Measurements from ENCODE around the gene VWC2L.

VWC2L gene

DNA sequence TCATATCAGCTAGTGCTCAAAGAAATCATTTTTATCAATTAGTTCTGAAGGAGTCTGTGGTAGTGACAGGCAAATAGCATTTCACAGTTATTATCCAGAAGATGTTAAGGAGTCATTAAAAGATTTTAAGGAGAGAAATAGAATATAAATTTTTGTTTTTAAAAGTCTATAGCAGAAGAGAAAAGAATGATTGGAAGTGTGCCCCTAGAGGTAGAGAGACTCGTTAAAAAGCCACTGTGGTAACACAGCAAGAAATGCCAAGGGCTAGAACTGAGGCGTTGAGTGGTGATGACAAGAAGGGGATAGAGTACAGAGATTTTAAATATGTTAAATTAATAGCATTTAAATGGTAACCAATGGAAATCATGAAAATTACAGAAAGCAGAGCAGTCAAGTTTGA is 78.3 kb downstream of the VWC2L start:
- Mint-ChIP-seq H3K4me3 (no peak overlapping the region), H3K27me3 (no peaks in the 10 kb centered on the region), H3K4me1 (ENCODE audit: low read depth) (no peaks in the 10 kb centered on the region), H3K9me3 (no peaks in the 10 kb centered on the region), H3K36me3 (ENCODE audit: low read depth) (no peaks in the 10 kb centered on the region), H3K27ac (no peak overlapping the region)
- no peak for DNase-seq

DNA sequence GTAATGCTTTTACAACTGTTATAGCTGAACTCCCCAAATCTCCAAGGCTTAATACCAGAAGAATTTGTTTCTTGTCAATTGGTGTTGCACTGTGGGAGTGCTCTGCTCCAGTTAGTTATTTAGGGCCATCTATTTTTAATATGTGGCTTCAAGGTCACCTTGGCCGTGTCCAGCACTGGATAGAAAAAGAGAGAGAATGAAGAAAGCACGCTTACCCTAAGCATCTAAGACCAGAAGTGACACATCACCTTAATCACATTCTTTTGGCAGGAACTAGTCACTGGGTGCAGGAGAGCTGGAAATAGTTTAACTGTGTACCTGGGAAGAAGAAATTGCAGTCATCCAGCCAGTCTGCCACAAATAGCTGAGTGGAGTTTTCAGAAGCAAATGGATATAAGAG is 78.8 kb downstream of the VWC2L start:
- H3K27ac Mint-ChIP-seq = no peak overlapping the region
- H3K36me3 Mint-ChIP-seq (ENCODE audit: low read depth) = no peaks in the 10 kb centered on the region
- DNase-seq = no peak
- H3K4me1 Mint-ChIP-seq (ENCODE audit: low read depth) = no peaks in the 10 kb centered on the region
- no peaks in the 10 kb centered on the region for H3K9me3 Mint-ChIP-seq
- no peaks in the 10 kb centered on the region for H3K27me3 Mint-ChIP-seq
- no peak overlapping the region for H3K4me3 Mint-ChIP-seq

DNA sequence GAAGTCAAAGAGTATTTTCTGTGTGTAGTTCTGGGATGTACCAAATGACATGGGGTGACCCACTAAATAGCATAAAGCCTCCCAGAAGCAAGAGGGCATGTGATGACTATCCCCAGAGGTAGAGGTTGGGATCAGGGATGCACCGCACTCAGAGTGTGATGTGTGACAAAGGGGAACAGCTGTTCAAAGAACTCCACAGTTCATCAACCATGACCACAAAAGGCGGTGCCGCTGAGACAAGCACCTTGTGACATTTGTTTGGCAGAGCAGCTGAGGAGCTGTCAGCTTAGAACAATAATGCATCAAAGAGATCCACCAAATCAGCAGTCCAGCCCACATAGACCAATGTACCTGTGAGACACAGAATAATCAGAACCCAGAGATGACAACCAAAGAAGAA is 81.3 kb downstream of the VWC2L start:
- Mint-ChIP-seq H3K36me3 (ENCODE audit: low read depth) (no peaks in the 10 kb centered on the region), H3K27ac (no peak overlapping the region), H3K27me3 (no peaks in the 10 kb centered on the region)

DNA sequence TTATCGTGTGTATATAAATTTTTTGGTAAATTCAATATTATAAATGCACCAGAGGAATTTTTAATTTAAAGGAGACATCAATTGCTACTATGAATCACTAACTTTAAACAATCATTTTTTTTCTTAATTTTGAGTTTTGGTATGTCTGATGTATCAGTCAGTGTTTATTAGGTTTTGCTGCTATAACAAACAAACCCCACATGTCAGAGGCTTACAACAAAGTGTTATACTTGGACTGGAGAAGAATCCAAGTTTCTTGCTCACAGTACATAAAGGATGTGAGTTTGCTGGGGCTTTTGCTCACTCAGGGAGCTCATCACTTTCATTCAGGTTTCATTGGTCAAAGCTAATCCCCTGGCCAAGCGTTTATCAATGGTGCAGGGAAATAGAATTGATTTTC is 81.8 kb downstream of the VWC2L start:
- Mint-ChIP-seq H3K27me3 (no peaks in the 10 kb centered on the region), H3K9me3 (no peaks in the 10 kb centered on the region), H3K4me1 (ENCODE audit: low read depth) (no peaks in the 10 kb centered on the region), H3K36me3 (ENCODE audit: low read depth) (no peaks in the 10 kb centered on the region), H3K4me3 (no peak overlapping the region), H3K27ac (no peak overlapping the region)
- no peak for DNase-seq

More for the DNA sequence above, 81.3 kb downstream of the VWC2L start:
- DNase-seq = no peak
- Mint-ChIP-seq H3K4me3 (no peak overlapping the region), H3K9me3 (no peaks in the 10 kb centered on the region), H3K4me1 (ENCODE audit: low read depth) (no peaks in the 10 kb centered on the region)

DNA sequence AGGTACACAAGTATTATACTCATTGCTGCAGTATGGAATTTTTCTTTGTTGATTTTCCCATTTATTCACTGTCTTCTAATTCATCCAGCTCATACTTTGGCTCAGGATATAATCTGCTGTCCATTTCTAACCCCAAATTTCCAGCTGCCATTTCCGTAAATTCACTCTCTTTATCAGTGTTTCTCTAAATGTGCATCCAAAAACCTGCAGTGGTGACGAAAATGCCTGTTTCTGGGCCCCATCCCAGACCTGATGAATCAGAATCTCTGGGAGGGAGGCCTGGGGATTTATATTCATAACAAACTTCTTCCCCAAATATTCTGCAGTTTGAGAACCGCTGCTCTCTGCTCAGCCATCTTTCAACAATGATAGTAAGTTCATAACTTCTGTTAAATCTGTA is 86.6 kb downstream of the VWC2L start:
- H3K4me3 Mint-ChIP-seq = no peak overlapping the region
- H3K9me3 Mint-ChIP-seq = no peaks in the 10 kb centered on the region
- H3K36me3 Mint-ChIP-seq (ENCODE audit: low read depth) = no peaks in the 10 kb centered on the region
- no peak overlapping the region for H3K27ac Mint-ChIP-seq
- no peaks in the 10 kb centered on the region for H3K4me1 Mint-ChIP-seq (ENCODE audit: low read depth)
- DNase-seq = no peak
- no peaks in the 10 kb centered on the region for H3K27me3 Mint-ChIP-seq

DNA sequence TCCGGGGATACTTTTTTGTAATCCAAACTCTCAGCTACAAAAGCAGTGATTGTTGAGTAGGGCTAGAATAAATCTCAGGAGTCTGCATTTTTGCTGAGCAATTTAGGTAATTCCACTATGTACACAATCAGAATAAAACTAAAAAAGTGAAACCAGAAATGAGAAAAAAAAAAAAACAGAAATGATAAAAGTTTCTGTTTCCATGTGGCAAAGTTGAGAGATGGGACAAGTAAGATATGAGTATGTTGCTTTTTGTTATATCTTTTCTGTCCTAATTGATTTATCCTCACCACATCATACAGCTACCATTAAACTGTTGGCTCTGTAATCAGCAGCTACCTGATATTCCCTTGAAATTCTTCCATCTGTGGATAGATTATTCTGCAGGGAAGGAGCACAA is 92.7 kb downstream of the VWC2L start:
- no peak for DNase-seq
- Mint-ChIP-seq H3K27ac (no peak overlapping the region), H3K9me3 (no peaks in the 10 kb centered on the region), H3K36me3 (ENCODE audit: low read depth) (no peaks in the 10 kb centered on the region), H3K27me3 (peaks cover 3% of the 10 kb centered on the region), H3K4me1 (ENCODE audit: low read depth) (no peaks in the 10 kb centered on the region), H3K4me3 (no peak overlapping the region)

DNA sequence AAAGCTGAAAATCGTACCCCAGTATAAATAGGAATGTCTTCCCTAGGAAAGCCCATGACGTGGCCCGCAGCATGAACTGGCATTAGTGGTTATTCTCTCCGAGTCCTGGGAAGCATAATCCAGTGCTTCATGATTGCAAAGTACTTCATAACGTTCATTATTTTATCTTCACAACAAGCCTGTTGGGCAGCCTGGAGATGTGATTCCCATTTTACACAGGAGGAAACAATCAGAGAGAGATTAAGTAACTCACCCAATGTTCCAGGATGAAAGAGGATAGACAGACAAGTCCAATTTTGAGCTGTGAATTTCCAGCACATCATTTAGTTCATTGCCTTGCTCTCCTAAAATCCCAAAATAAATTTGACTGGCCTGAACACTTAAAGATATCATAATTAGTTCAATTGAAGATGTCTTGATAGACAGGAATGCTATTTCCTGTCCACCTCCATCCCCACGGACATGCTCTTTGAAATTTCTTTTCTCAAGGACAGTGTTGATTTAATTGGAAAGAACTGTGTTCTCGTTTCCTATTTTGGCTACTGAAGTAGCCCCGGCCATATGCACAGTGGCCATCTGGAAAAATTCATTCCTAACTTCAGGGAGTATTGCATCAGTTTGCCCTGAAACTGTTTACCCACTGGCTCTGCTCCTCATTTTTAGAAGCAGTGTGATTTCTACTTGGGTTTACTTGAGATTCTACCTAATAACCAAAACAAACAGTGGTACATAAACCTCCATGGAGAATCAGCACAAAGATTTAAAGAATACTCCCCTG is 93.9 kb downstream of the VWC2L start:
- Mint-ChIP-seq H3K27ac (no peak overlapping the region), H3K27me3 (peaks cover 3% of the 10 kb centered on the region), H3K4me3 (no peak overlapping the region), H3K36me3 (ENCODE audit: low read depth) (no peaks in the 10 kb centered on the region), H3K4me1 (ENCODE audit: low read depth) (no peaks in the 10 kb centered on the region), H3K9me3 (no peaks in the 10 kb centered on the region)
- no peak for DNase-seq

DNA sequence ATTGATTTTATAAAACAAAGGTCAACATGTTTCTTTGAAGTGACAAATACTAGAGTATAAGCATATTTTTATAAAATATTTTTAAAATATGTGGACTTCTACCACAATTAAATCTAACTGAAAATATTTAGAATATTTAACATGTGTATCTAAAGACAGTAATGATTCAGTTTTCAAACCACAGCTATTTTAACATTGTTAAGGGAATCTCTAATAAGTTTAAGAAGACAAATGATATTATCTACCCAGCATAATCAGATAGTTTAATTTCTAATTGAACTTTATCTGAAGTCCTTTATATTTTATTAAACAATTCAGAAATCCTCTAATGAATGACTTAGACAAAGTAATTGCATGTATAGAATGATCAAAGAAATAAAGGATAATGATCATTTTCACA is 96.2 kb downstream of the VWC2L start:
- Mint-ChIP-seq H3K27me3 (peaks cover 7% of the 10 kb centered on the region), H3K27ac (no peak overlapping the region), H3K36me3 (ENCODE audit: low read depth) (no peaks in the 10 kb centered on the region), H3K9me3 (no peaks in the 10 kb centered on the region), H3K4me3 (no peak overlapping the region), H3K4me1 (ENCODE audit: low read depth) (no peaks in the 10 kb centered on the region)
- no peak for DNase-seq

DNA sequence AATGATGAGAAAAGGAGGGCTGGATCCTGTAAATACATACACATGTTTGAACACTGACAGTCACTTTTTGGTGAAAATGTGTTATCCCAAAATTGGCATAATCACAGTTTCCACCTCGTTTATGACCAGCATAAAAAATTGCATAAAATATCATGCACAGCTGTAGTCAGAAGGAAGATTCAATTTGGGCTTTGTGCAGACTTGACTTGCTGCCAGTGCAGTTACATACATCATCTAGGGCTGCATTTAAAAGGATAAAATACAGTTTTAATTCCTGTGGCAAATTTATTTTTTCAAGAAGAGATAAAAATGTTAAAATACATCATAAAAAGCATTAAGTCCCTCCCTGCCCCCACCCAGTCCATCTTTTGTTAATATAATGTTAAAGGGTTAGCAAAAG is 103.8 kb downstream of the VWC2L start:
- H3K9me3 Mint-ChIP-seq = no peaks in the 10 kb centered on the region
- H3K27ac Mint-ChIP-seq = no peak overlapping the region
- no peaks in the 10 kb centered on the region for H3K36me3 Mint-ChIP-seq (ENCODE audit: low read depth)

DNA sequence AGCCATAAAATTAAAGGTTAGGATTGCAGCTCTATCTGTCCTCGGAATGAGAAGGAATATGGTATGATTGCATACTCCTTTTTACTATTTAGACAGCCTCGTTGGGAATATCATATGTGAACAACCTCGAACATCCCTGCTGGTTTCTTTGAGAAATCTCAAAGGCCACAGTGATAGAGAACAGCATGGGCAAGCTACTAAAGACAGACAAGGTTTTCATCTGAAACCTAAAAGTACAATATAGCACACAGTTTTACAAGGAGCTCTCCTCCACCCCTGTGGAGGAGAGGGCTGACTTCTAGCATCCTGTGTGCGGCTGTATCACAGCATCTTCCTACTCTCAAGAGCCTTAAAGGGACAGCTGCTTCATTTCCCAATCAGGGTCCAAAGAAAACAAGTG is 104.3 kb downstream of the VWC2L start:
- Mint-ChIP-seq H3K36me3 (ENCODE audit: low read depth) (no peaks in the 10 kb centered on the region), H3K4me1 (ENCODE audit: low read depth) (no peaks in the 10 kb centered on the region)
- no peak for DNase-seq

More for the DNA sequence above, 103.8 kb downstream of the VWC2L start:
- Mint-ChIP-seq H3K27me3 (peaks cover 6% of the 10 kb centered on the region), H3K4me3 (no peak overlapping the region), H3K4me1 (ENCODE audit: low read depth) (no peaks in the 10 kb centered on the region)
- no peak for DNase-seq

DNA sequence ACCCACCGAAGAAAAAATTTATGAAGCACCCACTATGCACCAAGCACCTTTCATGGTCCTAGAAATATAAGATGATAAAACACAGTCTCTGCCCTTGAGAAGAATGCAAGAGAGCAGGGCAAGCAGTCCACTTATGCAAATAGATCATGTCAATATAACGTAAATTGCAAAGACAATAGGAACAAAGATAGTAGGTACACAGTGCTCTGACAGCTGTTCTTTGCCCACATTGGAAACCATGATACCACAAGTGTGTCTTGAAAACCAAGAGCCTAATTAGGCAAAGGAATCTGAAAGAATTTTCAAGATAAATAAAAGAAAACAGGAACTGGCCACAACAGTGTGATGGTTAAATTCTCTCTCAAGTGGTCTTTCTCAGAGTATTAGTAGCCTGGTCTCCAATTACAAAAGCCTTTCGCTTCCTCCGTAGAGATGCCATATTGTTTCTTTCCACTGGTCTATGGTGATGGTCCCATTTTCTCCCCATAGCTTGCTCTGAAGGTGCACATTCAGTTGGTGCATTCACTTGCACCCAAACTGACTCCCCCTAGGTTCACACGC is 108.5 kb downstream of the VWC2L start:
- Mint-ChIP-seq H3K4me1 (ENCODE audit: low read depth) (no peaks in the 10 kb centered on the region), H3K27me3 (peaks cover 3% of the 10 kb centered on the region), H3K4me3 (no peak overlapping the region), H3K27ac (no peak overlapping the region), H3K36me3 (ENCODE audit: low read depth) (no peaks in the 10 kb centered on the region), H3K9me3 (no peaks in the 10 kb centered on the region)
- DNase-seq = no peak

More for the DNA sequence above, 104.3 kb downstream of the VWC2L start:
- H3K27me3 Mint-ChIP-seq = peaks cover 7% of the 10 kb centered on the region
- H3K4me3 Mint-ChIP-seq = no peak overlapping the region
- no peaks in the 10 kb centered on the region for H3K9me3 Mint-ChIP-seq
- H3K27ac Mint-ChIP-seq = no peak overlapping the region

DNA sequence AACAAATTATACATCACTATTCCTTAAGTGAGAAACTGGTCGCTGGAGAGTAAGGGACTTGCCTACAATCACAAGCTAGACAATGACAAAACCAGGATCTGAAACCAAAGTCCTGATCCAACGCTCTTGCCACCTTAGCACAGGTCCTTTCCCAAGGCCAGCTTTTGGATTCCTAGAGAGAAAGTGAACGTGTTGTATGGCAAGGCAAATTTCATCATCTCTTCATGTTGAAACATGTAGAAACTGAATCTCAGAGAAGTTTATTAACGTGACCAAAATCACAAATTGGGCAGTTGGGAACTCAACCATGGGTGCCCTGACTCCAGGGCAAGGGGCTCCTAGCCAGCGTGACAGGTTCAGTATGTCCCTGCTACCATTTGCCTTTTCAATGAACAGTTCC is 118.2 kb downstream of the VWC2L start:
- DNase-seq = no peak
- Mint-ChIP-seq H3K9me3 (no peaks in the 10 kb centered on the region), H3K4me3 (no peak overlapping the region), H3K4me1 (ENCODE audit: low read depth) (no peaks in the 10 kb centered on the region), H3K27me3 (no peaks in the 10 kb centered on the region), H3K36me3 (ENCODE audit: low read depth) (no peaks in the 10 kb centered on the region), H3K27ac (no peak overlapping the region)

DNA sequence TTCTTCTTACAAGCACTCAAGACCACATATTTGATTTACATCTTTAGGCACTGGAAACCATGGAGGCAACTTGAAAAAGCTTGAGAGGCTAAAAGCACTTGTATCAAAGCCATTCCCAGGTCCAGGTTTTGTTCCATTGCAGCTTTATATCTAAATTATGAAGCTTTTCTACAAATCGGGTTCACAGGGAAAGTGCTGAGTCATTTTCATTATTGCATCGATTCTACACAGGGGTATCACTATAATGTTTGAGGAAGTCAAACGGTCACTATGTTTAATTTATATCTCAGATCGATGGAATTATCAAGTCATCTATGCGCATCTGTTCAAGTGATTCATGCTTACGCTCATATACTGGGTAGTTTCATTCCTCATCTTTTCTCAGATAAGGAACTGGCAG is 118.7 kb downstream of the VWC2L start:
- Mint-ChIP-seq H3K36me3 (ENCODE audit: low read depth) (no peaks in the 10 kb centered on the region), H3K27ac (no peak overlapping the region), H3K4me3 (no peak overlapping the region), H3K9me3 (no peaks in the 10 kb centered on the region), H3K4me1 (ENCODE audit: low read depth) (no peaks in the 10 kb centered on the region), H3K27me3 (no peaks in the 10 kb centered on the region)
- DNase-seq = no peak

DNA sequence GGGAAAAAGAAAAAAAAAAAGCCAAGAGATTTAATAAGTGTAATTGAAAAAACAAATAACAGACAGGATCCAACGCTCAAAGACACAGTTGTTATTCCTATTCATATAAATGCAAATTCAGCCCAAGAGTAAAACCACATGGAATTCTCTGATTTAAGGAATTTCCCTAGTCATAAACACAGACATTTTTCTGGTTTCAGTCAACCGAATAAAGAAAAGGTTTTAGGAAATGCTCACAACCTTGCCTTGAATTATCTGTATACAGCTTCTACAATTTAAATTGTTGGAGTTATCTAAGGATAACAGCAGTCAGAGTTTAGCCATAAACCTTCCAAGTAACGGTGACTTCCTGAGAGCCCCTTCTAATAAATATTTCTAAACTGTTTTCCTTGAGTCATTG is 122.7 kb downstream of the VWC2L start:
- Mint-ChIP-seq H3K4me3 (no peak overlapping the region), H3K36me3 (ENCODE audit: low read depth) (no peaks in the 10 kb centered on the region), H3K27me3 (no peaks in the 10 kb centered on the region), H3K27ac (no peak overlapping the region), H3K4me1 (ENCODE audit: low read depth) (no peaks in the 10 kb centered on the region), H3K9me3 (no peaks in the 10 kb centered on the region)
- DNase-seq = no peak

DNA sequence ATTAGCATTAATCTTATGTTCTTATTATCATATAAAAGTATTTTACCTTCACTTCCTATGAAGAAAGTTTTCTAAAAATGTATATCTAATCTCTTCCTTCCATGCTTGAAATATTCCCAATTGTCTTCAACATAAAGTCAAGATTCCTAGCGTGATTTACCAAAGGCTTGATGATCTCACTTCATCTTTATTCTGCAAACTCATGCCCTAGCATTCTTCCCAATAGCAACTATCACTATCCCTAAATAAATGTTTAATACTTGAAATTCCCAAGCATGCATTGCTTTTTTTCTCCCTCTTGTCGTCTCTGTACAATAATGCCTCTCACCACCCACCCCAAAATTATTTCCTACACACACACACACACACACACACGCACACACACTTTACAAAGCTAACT is 125.8 kb downstream of the VWC2L start:
- H3K4me3 Mint-ChIP-seq = no peak overlapping the region
- H3K9me3 Mint-ChIP-seq = no peaks in the 10 kb centered on the region
- no peaks in the 10 kb centered on the region for H3K4me1 Mint-ChIP-seq (ENCODE audit: low read depth)
- H3K27ac Mint-ChIP-seq = no peak overlapping the region
- H3K27me3 Mint-ChIP-seq = no peaks in the 10 kb centered on the region
- H3K36me3 Mint-ChIP-seq (ENCODE audit: low read depth) = no peaks in the 10 kb centered on the region
- no peak for DNase-seq
